PFSK-1 (cell line): ENCODE data around the gene TEDC2.

Source experiments
- FOXP2 ChIP-seq: optimal IDR thresholded peaks from 2 replicates; pipeline ENCODE3; 2011; ENCODE audit warnings: borderline replicate concordance, control low read depth, inconsistent platforms; ENCODE audit not compliant: insufficient read depth; ENCODE audit errors: extremely low read length, extremely low read depth
- POLR2AphosphoS5 ChIP-seq: IDR thresholded peaks from 2 replicates; pipeline ENCODE4 v1.6.1; 2012; ENCODE audit warnings: low read depth, mild to moderate bottlenecking, control low read depth, low read length, moderate library complexity
- SIN3A ChIP-seq: IDR thresholded peaks from 2 replicates; pipeline ENCODE4 v1.6.1; 2012; ENCODE audit warnings: mild to moderate bottlenecking, low read length, moderate library complexity, borderline replicate concordance; ENCODE audit not compliant: insufficient read depth
- TAF1 ChIP-seq: IDR thresholded peaks from 2 replicates; pipeline ENCODE4 v1.6.1; 2012; ENCODE audit warnings: low read length, control low read depth, borderline replicate concordance; ENCODE audit not compliant: insufficient read depth
- TF ChIP-seq, protein P1 (sequence below), 2 experiments: IDR thresholded peaks; 2 replicates each; pipeline versions ENCODE4 v1.6.1 to v1.8.0; 2011 to 2012; ENCODE audit warnings: low read depth in 2 of 2, low read length in 2 of 2, control low read depth in 1 of 2, inconsistent platforms in 1 of 2, mild to moderate bottlenecking in 1 of 2, moderate library complexity in 1 of 2; ENCODE audit not compliant: insufficient read depth in 1 of 2

TEDC2 gene

GRCh38 chr16:2460916-2461315 lies 1.0 kb downstream of the TEDC2 start:
- TF ChIP-seq TAF1 (no peak), SIN3A (no peak)
- TF ChIP-seq, protein P1, sequence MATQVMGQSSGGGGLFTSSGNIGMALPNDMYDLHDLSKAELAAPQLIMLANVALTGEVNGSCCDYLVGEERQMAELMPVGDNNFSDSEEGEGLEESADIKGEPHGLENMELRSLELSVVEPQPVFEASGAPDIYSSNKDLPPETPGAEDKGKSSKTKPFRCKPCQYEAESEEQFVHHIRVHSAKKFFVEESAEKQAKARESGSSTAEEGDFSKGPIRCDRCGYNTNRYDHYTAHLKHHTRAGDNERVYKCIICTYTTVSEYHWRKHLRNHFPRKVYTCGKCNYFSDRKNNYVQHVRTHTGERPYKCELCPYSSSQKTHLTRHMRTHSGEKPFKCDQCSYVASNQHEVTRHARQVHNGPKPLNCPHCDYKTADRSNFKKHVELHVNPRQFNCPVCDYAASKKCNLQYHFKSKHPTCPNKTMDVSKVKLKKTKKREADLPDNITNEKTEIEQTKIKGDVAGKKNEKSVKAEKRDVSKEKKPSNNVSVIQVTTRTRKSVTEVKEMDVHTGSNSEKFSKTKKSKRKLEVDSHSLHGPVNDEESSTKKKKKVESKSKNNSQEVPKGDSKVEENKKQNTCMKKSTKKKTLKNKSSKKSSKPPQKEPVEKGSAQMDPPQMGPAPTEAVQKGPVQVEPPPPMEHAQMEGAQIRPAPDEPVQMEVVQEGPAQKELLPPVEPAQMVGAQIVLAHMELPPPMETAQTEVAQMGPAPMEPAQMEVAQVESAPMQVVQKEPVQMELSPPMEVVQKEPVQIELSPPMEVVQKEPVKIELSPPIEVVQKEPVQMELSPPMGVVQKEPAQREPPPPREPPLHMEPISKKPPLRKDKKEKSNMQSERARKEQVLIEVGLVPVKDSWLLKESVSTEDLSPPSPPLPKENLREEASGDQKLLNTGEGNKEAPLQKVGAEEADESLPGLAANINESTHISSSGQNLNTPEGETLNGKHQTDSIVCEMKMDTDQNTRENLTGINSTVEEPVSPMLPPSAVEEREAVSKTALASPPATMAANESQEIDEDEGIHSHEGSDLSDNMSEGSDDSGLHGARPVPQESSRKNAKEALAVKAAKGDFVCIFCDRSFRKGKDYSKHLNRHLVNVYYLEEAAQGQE (IDR thresholded peaks at IDR 0.05; ENCODE audit: insufficient read depth in 1 of 2, low read depth in 2 of 2, low read length in 2 of 2), result no peak

DNA sequence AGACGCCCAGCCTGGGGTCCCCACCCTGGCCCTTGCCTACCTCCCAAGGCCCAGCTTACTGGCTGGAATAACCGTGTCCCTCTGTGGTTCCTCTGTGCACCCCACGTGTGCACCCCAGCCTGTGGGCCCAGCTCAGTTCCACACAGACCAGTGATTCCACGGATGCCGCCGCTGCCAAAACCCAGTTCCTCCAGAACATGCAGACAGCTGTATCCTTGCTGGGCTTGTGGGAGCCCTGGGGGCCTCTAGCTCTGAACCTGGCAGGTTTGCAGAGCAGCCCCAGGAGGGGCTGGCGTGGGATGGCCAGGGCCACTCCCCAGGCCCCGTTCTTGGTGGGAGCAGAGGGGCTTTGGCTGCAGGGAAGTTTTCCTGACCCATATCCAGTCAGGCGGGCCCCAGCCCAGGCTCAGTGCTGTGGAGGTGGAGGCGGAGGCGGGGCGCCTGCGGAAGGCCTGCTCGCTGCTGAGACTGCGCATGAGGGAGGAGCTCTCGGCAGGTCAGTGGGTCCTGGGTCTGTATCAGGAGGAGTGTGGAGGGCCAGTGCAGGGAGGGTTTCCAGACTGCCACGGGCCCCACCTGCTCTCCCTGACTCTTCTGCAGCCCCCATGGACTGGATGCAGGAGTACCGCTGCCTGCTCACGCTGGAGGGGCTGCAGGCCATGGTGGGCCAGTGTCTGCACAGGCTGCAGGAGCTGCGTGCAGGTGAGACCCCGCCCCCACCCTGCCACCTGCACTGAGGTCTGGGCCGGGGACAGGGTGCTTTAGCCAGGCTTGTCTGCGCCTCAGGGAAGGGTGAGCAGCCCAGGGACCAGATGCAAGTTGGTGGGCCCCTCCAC lies 2.3 kb downstream of the TEDC2 start:
- no peak for TF ChIP-seq FOXP2
- TF ChIP-seq POLR2AphosphoS5, result no peak
- no peak for TF ChIP-seq TAF1
- TF ChIP-seq, protein P1 (IDR thresholded peaks at IDR 0.05; ENCODE audit: insufficient read depth in 1 of 2, low read depth in 2 of 2, low read length in 2 of 2), result no peak
- no peak for TF ChIP-seq SIN3A

DNA sequence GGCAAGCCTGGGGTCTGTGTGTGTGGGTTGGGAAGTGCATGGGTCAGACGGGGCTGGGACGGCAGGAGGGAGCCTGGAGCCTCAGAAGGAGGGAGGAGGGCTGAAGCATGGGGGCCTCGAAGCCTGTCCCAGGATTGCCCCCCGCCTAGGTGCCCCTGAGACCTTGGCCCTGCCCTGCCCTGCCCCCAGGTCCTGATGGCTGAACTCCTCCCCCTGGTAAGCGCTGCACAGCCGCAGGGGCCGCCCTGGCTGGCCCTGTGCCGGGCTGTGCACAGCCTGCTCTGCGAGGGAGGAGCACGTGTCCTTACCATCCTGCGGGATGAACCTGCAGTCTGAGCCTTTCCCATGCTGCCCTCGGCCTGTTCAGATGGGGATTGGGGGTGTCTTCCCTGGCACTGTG lies 4.4 kb downstream of the TEDC2 start:
- TF ChIP-seq TAF1, result no peak
- TF ChIP-seq FOXP2, result no peak
- TF ChIP-seq, protein P1 (IDR thresholded peaks at IDR 0.05; ENCODE audit: insufficient read depth in 1 of 2, low read depth in 2 of 2, low read length in 2 of 2), result no peak
- TF ChIP-seq POLR2AphosphoS5, result no peak
- no peak for TF ChIP-seq SIN3A

- TF ChIP-seq SIN3A (no peak), TAF1 (no peak), FOXP2 (no peak), POLR2AphosphoS5 (no peak)
- TF ChIP-seq, protein P1 (IDR thresholded peaks at IDR 0.05; ENCODE audit: insufficient read depth in 1 of 2, low read depth in 2 of 2, low read length in 2 of 2), result no peak
Measured at GRCh38 chr16:2465653-2466415, 5.9 kb downstream of the TEDC2 start.
